Mesenchymal stem cell (in vitro differentiated cells and primary cell): ENCODE results near the gene NXNL2.

ENCODE experiments used
- DNase-seq: peaks from one replicate; pipeline ENCODE4 v3.0.0-alpha.2; 2013
- H2AFZ ChIP-seq: one replicate; pipeline ENCODE4 v1.6.1; 2013; ENCODE audit warnings: low read depth, mild to moderate bottlenecking, control low read depth, inconsistent platforms, low read length, moderate library complexity
- H2AK5ac ChIP-seq: 2 replicates; pipeline ENCODE4 v1.6.1; 2013; ENCODE audit warnings: low read length, moderate library complexity, mild to moderate bottlenecking, inconsistent platforms; ENCODE audit not compliant: severe bottlenecking
- H2BK120ac ChIP-seq: one replicate; pipeline ENCODE4 v1.6.1; 2013; ENCODE audit warnings: low read depth, mild to moderate bottlenecking, inconsistent platforms, low read length, moderate library complexity
- H2BK12ac ChIP-seq, 2 experiments: one replicate each; pipeline ENCODE4 v1.6.1; 2013; ENCODE audit warnings: inconsistent platforms in 2 of 2, low read length in 2 of 2, mild to moderate bottlenecking in 2 of 2, moderate library complexity in 2 of 2, control low read depth in 1 of 2
- H2BK15ac ChIP-seq: one replicate; pipeline ENCODE4 v1.6.1; 2013; ENCODE audit warnings: mild to moderate bottlenecking, low read depth, inconsistent platforms; ENCODE audit not compliant: poor library complexity, severe bottlenecking
- H2BK5ac ChIP-seq: 2 replicates; pipeline ENCODE4 v1.6.1; 2013; ENCODE audit warnings: low read depth, mild to moderate bottlenecking, low read length, control low read depth, inconsistent platforms; ENCODE audit not compliant: poor library complexity, severe bottlenecking
- H3K14ac ChIP-seq, 2 experiments: one replicate each; pipeline ENCODE4 v1.6.1; 2013; ENCODE audit warnings: inconsistent platforms in 2 of 2, low read length in 2 of 2, control low read depth in 1 of 2, mild to moderate bottlenecking in 1 of 2, moderate library complexity in 1 of 2
- H3K18ac ChIP-seq, 2 experiments: one replicate each; pipeline ENCODE4 v1.6.1; 2013; ENCODE audit warnings: inconsistent platforms in 2 of 2, low read length in 2 of 2, control low read depth in 1 of 2, low read depth in 1 of 2, mild to moderate bottlenecking in 1 of 2
- H3K23ac ChIP-seq, 2 experiments: one replicate each; pipeline ENCODE4 v1.6.1; 2013; ENCODE audit warnings: inconsistent platforms in 2 of 2, low read length in 2 of 2, mild to moderate bottlenecking in 2 of 2, moderate library complexity in 2 of 2, control low read depth in 1 of 2
- H3K27ac ChIP-seq: 2 replicates; pipeline ENCODE4 v1.5.1; 2013; ENCODE audit warnings: mild to moderate bottlenecking, moderate library complexity, low read length, control low read depth, inconsistent platforms; ENCODE audit not compliant: poor library complexity, severe bottlenecking
- H3K27me3 ChIP-seq, 2 experiments: 2 replicates each; pipeline versions ENCODE4 v1.6.1 to v1.7.0; 2013; ENCODE audit warnings: low read length in 2 of 2, mild to moderate bottlenecking in 2 of 2, moderate library complexity in 2 of 2, control low read depth in 1 of 2, inconsistent platforms in 1 of 2; ENCODE audit not compliant: control insufficient read depth in 1 of 2, insufficient read depth in 1 of 2
- H3K36me3 ChIP-seq, 2 experiments: 2 replicates each; pipeline versions ENCODE4 v1.6.1 to v1.7.0; 2013; ENCODE audit warnings: low read length in 2 of 2, control low read depth in 1 of 2, inconsistent platforms in 1 of 2, low read depth in 1 of 2, mild to moderate bottlenecking in 1 of 2; ENCODE audit not compliant: insufficient read depth in 2 of 2, control insufficient read depth in 1 of 2
- H3K4ac ChIP-seq, 2 experiments: one replicate each; pipeline ENCODE4 v1.6.1; 2013; ENCODE audit warnings: inconsistent platforms in 2 of 2, low read length in 2 of 2, mild to moderate bottlenecking in 2 of 2, moderate library complexity in 2 of 2, control low read depth in 1 of 2, low read depth in 1 of 2
- H3K4me1 ChIP-seq: 2 replicates; pipeline ENCODE4 v1.6.1; 2013; ENCODE audit warnings: low read depth, low read length, control low read depth; ENCODE audit not compliant: control insufficient read depth, insufficient read depth
- H3K4me2 ChIP-seq: 2 replicates; pipeline ENCODE4 v1.6.1; 2013; ENCODE audit warnings: low read length, mild to moderate bottlenecking, inconsistent platforms; ENCODE audit not compliant: poor library complexity, severe bottlenecking
- H3K4me3 ChIP-seq, 2 experiments: 2 replicates each; pipeline versions ENCODE4 v1.5.1 to v1.7.0; 2013; ENCODE audit warnings: low read length in 2 of 2, mild to moderate bottlenecking in 2 of 2, control low read depth in 1 of 2, low read depth in 1 of 2; ENCODE audit not compliant: insufficient read depth in 1 of 2
- H3K79me1 ChIP-seq: replicated peaks from 2 replicates; pipeline ENCODE4 v1.6.1; 2013; ENCODE audit warnings: mild to moderate bottlenecking, control low read depth, low read length, inconsistent platforms; ENCODE audit not compliant: poor library complexity, severe bottlenecking
- H3K9ac ChIP-seq: 2 replicates; pipeline ENCODE4 v1.7.0; 2013; ENCODE audit warnings: mild to moderate bottlenecking, low read length, moderate library complexity
- H3K9me3 ChIP-seq: 2 replicates; pipeline ENCODE4 v1.7.0; 2013; ENCODE audit warnings: mild to moderate bottlenecking, low read length; ENCODE audit not compliant: control insufficient read depth
- H4K8ac ChIP-seq: one replicate; pipeline ENCODE4 v1.6.1; 2013; ENCODE audit warnings: inconsistent platforms, mild to moderate bottlenecking, low read length, moderate library complexity
- H4K91ac ChIP-seq: one replicate; pipeline ENCODE4 v1.6.1; 2013; ENCODE audit warnings: mild to moderate bottlenecking, low read length, inconsistent platforms
- WGBS: methylation state at CpG from one replicate; pipeline ENCODE4 v1.1.7; 2013; ENCODE audit warnings: mixed read lengths; 5-methylcytosine and 5-hydroxymethylcytosine counted together

The NXNL2 gene

GRCh38 chr9:88583901-88584596, 49.1 kb downstream of the NXNL2 start:
- Histone ChIP-seq H3K27me3 (no peaks in the 10 kb centered on the region), H3K18ac (peak overlapping the region; percentile 13 to 26), H4K8ac (no peak overlapping the region), H3K9ac (peak overlapping the region; percentile 7), H3K79me1 (no peaks in the 10 kb centered on the region), H2AFZ (no peak overlapping the region), H3K4me2 (no peak overlapping the region), H3K9me3 (peaks cover 9% of the 10 kb centered on the region), H2BK120ac (no peak overlapping the region), H3K27ac (no peak overlapping the region), H2AK5ac (no peak overlapping the region), H3K36me3 (no peaks in the 10 kb centered on the region), H4K91ac (no peak overlapping the region), H2BK15ac (no peak overlapping the region), H2BK5ac (no peak overlapping the region), H3K4ac (peak overlapping the region; percentile 4 to 64), H3K23ac (no peak overlapping the region), H3K14ac (no peak overlapping the region), H3K4me3 (peak overlapping the region in 1 of 2 experiments; percentile 6), H2BK12ac (peak overlapping the region in 1 of 2 experiments; percentile 69), H3K4me1 (peaks cover 4% of the 10 kb centered on the region)
- peak; percentile 84 for DNase-seq
- WGBS = 43% methylated on average over 6 of the region's 8 CpGs

- Histone ChIP-seq H3K9ac (no peak overlapping the region), H3K4me2 (no peak overlapping the region), H3K79me1 (no peaks in the 10 kb centered on the region), H3K4me3 (no peak overlapping the region), H2BK5ac (no peak overlapping the region), H2BK12ac (no peak overlapping the region), H4K91ac (no peak overlapping the region), H3K4ac (no peak overlapping the region), H3K18ac (peak overlapping the region in 1 of 2 experiments; percentile 5), H2AFZ (no peak overlapping the region), H3K23ac (no peak overlapping the region), H2AK5ac (no peak overlapping the region), H3K36me3 (no peaks in the 10 kb centered on the region), H4K8ac (no peak overlapping the region), H2BK15ac (no peak overlapping the region), H3K9me3 (peaks cover 9% of the 10 kb centered on the region), H3K4me1 (no peaks in the 10 kb centered on the region), H3K27ac (no peak overlapping the region), H2BK120ac (no peak overlapping the region), H3K14ac (no peak overlapping the region), H3K27me3 (no peaks in the 10 kb centered on the region)
- WGBS = 97% methylated on average over 1 of the region's 1 CpG
- DNase-seq = no peak
Measured at GRCh38 chr9:88585426-88585825, 50.4 kb downstream of the NXNL2 start.

- no peak overlapping the region for H3K9ac ChIP-seq
- H3K23ac ChIP-seq = no peak overlapping the region
- H3K14ac ChIP-seq = no peak overlapping the region
- no peak overlapping the region for H3K4me3 ChIP-seq
- H2BK12ac ChIP-seq = peak overlapping the region in 1 of 2 experiments; percentile 66
- H3K18ac ChIP-seq = no peak overlapping the region
- no peaks in the 10 kb centered on the region for H3K27me3 ChIP-seq
- H2BK5ac ChIP-seq = no peak overlapping the region
- H4K91ac ChIP-seq = no peak overlapping the region
- no peak overlapping the region for H3K4me2 ChIP-seq
- H2BK120ac ChIP-seq = no peak overlapping the region
- no peaks in the 10 kb centered on the region for H3K4me1 ChIP-seq
- 98% methylated on average over 3 of the region's 3 CpGs for WGBS
- no peak overlapping the region for H4K8ac ChIP-seq
- H2BK15ac ChIP-seq = no peak overlapping the region
- H3K27ac ChIP-seq = no peak overlapping the region
- H2AK5ac ChIP-seq = no peak overlapping the region
- no peak for DNase-seq
- H3K9me3 ChIP-seq = peaks cover 9% of the 10 kb centered on the region
- H2AFZ ChIP-seq = no peak overlapping the region
- H3K36me3 ChIP-seq = no peaks in the 10 kb centered on the region
- H3K79me1 ChIP-seq = no peaks in the 10 kb centered on the region
- no peak overlapping the region for H3K4ac ChIP-seq
Measured at GRCh38 chr9:88586452-88586851, 51.5 kb downstream of the NXNL2 start.

GRCh38 chr9:88587182-88587581, 52.2 kb downstream of the NXNL2 start:
- Histone ChIP-seq H2BK12ac (peak overlapping the region; percentile 14 to 21), H3K4me1 (no peaks in the 10 kb centered on the region), H3K79me1 (no peaks in the 10 kb centered on the region), H3K4me3 (no peak overlapping the region), H3K36me3 (no peaks in the 10 kb centered on the region), H2BK120ac (no peak overlapping the region), H2BK5ac (no peak overlapping the region), H3K18ac (no peak overlapping the region), H3K9ac (no peak overlapping the region), H3K4me2 (no peak overlapping the region), H3K9me3 (peaks cover 9% of the 10 kb centered on the region), H2BK15ac (peak overlapping the region; percentile 68), H3K23ac (no peak overlapping the region), H3K27ac (no peak overlapping the region), H3K27me3 (no peaks in the 10 kb centered on the region), H4K91ac (no peak overlapping the region), H3K14ac (no peak overlapping the region), H3K4ac (no peak overlapping the region), H4K8ac (no peak overlapping the region), H2AFZ (no peak overlapping the region), H2AK5ac (no peak overlapping the region)
- WGBS = 79% methylated on average over 3 of the region's 3 CpGs
- DNase-seq = no peak
